GM12864 (cell line): ENCODE measurements around the gene ENTHD1.

Experiments
- DNase-seq: peaks from one replicate; pipeline ENCODE4 v3.0.0-alpha.2; 2011; ENCODE audit warnings: low read depth
- H3K4me3 ChIP-seq: 2 replicates; pipeline ENCODE4 v1.5.1; 2011; ENCODE audit warnings: mild to moderate bottlenecking, low read depth, low read length, control low read depth
- TF ChIP-seq, protein P1 (sequence below): IDR thresholded peaks from 2 replicates; pipeline ENCODE4 v1.5.1; 2011; ENCODE audit warnings: low read depth, mild to moderate bottlenecking, moderate library complexity, low read length, control low read depth, inconsistent platforms; ENCODE audit errors: missing control alignments

ENTHD1 gene

DNA sequence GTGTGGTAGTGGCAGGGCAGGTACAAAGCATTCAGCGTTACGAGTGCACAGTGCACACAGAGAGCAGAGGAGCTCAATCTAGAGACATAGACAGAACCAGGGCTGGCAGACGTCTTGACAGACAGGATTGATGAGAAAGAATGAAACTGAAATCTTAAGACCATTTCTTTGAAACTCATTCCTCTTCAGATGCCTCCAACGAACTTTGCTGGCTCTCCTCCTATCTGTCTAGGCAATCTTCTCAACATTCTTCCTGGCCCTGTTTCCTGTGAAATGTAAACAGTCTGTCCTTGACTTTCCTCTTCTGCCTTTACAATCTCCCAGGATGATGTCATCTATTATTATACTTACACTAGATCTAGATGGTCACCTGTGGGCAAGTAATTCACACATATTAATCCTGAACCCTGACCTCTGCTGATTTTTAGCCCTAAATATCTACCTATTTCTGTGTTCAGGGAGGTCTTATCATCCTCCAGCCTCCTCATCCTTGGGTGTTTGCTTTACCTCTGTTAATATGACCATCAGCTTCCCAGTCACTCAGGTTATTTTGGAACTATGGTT, 119.5 kb downstream of the ENTHD1 start:
- H3K4me3 ChIP-seq, result no peak overlapping the region
- TF ChIP-seq, protein P1, sequence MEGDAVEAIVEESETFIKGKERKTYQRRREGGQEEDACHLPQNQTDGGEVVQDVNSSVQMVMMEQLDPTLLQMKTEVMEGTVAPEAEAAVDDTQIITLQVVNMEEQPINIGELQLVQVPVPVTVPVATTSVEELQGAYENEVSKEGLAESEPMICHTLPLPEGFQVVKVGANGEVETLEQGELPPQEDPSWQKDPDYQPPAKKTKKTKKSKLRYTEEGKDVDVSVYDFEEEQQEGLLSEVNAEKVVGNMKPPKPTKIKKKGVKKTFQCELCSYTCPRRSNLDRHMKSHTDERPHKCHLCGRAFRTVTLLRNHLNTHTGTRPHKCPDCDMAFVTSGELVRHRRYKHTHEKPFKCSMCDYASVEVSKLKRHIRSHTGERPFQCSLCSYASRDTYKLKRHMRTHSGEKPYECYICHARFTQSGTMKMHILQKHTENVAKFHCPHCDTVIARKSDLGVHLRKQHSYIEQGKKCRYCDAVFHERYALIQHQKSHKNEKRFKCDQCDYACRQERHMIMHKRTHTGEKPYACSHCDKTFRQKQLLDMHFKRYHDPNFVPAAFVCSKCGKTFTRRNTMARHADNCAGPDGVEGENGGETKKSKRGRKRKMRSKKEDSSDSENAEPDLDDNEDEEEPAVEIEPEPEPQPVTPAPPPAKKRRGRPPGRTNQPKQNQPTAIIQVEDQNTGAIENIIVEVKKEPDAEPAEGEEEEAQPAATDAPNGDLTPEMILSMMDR, result no peak
- DNase-seq, result peak; percentile 44

DNA sequence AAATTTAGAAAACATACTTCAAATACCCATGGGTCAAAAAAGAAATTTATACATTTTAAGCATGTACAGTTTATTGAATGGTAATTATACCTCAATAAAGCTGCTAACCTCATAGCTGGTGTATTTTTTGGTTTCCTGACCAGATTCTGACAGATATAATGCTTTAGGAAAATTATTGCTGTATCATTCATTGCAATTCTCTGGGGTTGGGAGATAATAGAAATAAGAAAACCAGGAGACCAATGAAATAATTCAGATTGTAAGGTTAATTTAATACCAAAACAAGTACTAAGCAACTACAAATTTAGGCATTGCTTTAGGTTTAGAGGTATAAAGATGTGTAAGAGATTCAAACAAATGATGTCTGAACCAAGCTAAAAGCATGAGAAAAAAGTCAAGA, 120.1 kb downstream of the ENTHD1 start:
- no peak overlapping the region for H3K4me3 ChIP-seq
- DNase-seq, result no peak
- TF ChIP-seq, protein P1, result no peak

DNA sequence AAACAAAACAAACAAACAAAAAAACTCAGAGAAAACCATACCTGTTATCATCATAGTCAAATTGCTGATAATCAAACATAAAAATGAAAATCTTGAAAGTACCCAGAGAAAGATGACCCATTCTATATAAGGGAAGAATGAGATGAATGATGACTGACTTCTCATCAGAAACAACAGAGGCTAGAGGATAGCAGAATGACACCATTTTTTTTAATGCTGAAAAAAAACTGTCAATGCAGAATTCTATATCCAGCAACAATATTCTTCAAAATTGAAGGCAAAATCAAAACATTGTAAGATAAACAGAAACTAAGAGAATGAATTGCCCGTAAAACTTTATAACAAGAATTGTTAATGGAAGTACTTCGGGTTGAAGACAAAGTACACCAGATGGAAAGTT, 122.1 kb downstream of the ENTHD1 start:
- no peak overlapping the region for H3K4me3 ChIP-seq
- TF ChIP-seq, protein P1, result no peak
- DNase-seq, result no peak

DNA sequence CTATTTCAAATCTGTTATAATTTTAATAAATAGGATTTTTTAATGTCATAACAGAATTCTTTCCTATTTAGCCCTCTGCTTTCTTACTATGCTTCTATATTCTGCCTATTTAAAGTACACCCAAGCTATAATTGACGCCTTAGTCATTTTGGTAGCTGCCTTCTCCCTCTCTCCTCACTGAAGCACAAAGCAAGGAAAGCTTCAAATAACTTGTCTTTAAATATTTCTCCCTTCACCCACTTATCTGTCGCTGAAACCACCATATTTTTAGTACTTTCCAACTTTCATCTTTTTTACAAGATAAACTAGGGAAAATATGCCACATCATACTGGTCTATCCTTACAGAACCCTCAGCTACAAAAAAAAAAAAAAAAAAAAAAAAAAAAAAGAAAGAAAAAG, 127.9 kb downstream of the ENTHD1 start:
- DNase-seq, result no peak

DNA sequence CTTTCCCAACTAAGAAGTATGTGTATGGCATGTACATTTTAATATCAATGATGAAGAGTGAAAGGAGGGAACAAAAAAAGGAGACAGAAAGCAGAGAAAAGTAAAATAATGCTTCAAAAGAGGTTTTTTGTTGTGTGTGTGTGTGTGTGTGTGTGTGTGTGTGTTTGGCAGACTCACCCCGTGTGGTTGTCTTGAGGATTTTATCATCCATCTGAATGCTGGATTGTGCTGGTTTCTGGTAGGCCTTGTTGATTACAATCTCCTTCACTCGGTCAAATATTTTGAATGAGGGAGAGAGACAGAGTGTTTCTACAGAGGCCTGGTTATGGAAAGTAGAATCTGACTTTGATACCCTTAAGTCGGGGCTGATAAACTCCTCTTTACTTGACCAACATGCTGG, 128.5 kb downstream of the ENTHD1 start:
- H3K4me3 ChIP-seq, result no peak overlapping the region
- no peak for DNase-seq
- TF ChIP-seq, protein P1, result no peak

More for the DNA sequence above, 127.9 kb downstream of the ENTHD1 start:
- H3K4me3 ChIP-seq, result no peak overlapping the region
- TF ChIP-seq, protein P1, result no peak

DNA sequence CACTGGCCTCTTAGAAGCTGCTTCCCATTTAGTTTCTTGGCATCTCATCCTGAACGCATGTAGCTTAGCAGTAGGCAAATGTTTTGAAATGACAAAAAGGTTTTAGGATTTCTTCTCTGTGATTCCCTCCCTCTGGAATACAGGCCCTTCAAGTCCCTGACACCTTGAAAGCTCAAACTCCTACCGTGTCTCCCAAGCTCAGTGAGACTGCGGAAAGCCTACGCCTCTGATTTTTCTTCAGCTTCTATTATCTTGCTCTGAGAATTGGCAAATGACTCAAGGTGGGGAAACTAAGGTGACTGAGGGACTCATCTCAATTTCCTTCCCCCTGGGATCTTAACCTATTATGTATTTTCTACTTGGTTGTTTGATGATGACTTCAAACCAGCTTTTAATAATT, 130.3 kb downstream of the ENTHD1 start:
- TF ChIP-seq, protein P1, result no peak
- no peak for DNase-seq
- H3K4me3 ChIP-seq, result no peak overlapping the region

DNA sequence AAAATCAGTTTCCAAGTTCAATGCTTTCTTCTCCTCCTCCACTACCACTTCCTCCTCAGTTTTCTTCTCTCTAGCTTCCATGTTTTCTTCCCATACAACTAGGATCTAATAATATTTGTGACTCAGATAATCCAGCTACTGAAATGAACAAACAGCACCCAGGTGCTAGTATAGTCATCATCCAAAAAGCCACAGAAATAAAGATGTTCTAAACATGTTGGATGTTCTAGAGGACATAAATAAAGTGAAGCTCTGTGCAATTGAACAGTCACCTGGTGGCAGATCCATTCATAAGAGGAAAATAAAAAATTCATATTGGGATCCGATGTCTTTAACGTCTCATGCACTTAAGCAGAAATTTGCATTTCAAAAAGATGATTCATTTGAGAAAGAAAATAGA, 142.8 kb downstream of the ENTHD1 start:
- no peak overlapping the region for H3K4me3 ChIP-seq
- DNase-seq, result no peak
- TF ChIP-seq, protein P1, result no peak
